ENCODE measurements around the gene SLC25A38.

Gene SLC25A38

GRCh38 chr3:39438880-39439279 lies 55.7 kb downstream of the SLC25A38 start:
- no peak for DNase-seq

- no peak for DNase-seq
These were observed 57.1 kb downstream of the SLC25A38 start for GRCh38 chr3:39440316-39440715.

- DNase-seq: no peak
These were observed 60.4 kb downstream of the SLC25A38 start for GRCh38 chr3:39443530-39443929.

GRCh38 chr3:39445927-39446326 lies 62.8 kb downstream of the SLC25A38 start:
- DNase-seq: no peak

- no peak for DNase-seq
These were observed 63.3 kb downstream of the SLC25A38 start for GRCh38 chr3:39446444-39446843.
